ENCODE data around the gene MYO1D.

The MYO1D gene

GRCh38 chr17:32567511-32567910 is 309.4 kb downstream of the MYO1D start:
- DNase-seq = no peak

- DNase-seq = no peak
These were observed 309.8 kb downstream of the MYO1D start for GRCh38 chr17:32567086-32567485.

- DNase-seq = no peak
These were observed 310.6 kb downstream of the MYO1D start for GRCh38 chr17:32566303-32566702.

- DNase-seq = no peak
These were observed 311.5 kb downstream of the MYO1D start for GRCh38 chr17:32565401-32565800.

- no peak for DNase-seq
These were observed 312.6 kb downstream of the MYO1D start for GRCh38 chr17:32564325-32564724.

- no peak for DNase-seq
These were observed 313.3 kb downstream of the MYO1D start for GRCh38 chr17:32563583-32563982.

GRCh38 chr17:32558997-32559650 is 317.8 kb downstream of the MYO1D start:
- no peak for DNase-seq

- DNase-seq = no peak
These were observed 318.5 kb downstream of the MYO1D start for GRCh38 chr17:32558326-32558955.

- no peak for DNase-seq
These were observed 321.2 kb downstream of the MYO1D start for GRCh38 chr17:32555611-32556310.

- no peak for DNase-seq
These were observed 323.8 kb downstream of the MYO1D start for GRCh38 chr17:32553168-32553567.

- DNase-seq = no peak
These were observed 324.6 kb downstream of the MYO1D start for GRCh38 chr17:32552280-32552679.

- DNase-seq = no peak
These were observed 325.6 kb downstream of the MYO1D start for GRCh38 chr17:32551186-32551955.

GRCh38 chr17:32549559-32549958 is 327.4 kb downstream of the MYO1D start:
- no peak for DNase-seq

- DNase-seq = peak in 12 of 14 donors; percentile 3 to 78 (median 45)
These were observed 330.9 kb downstream of the MYO1D start for GRCh38 chr17:32546031-32546444.

- DNase-seq = no peak
These were observed 334.7 kb downstream of the MYO1D start for GRCh38 chr17:32542186-32542585.

- DNase-seq = no peak
These were observed 335.3 kb downstream of the MYO1D start for GRCh38 chr17:32541640-32542039.

GRCh38 chr17:32536736-32537643 is 339.9 kb downstream of the MYO1D start:
- DNase-seq = no peak

- DNase-seq = no peak
These were observed 343.6 kb downstream of the MYO1D start for GRCh38 chr17:32533296-32533695.

- DNase-seq = no peak
These were observed 347.3 kb downstream of the MYO1D start for GRCh38 chr17:32529604-32530003.

- DNase-seq = no peak
These were observed 348.1 kb downstream of the MYO1D start for GRCh38 chr17:32528825-32529224.

- no peak for DNase-seq
These were observed 349.8 kb downstream of the MYO1D start for GRCh38 chr17:32527146-32527545.

- DNase-seq = no peak
These were observed 351.8 kb downstream of the MYO1D start for GRCh38 chr17:32525122-32525521.
